ENCODE data around the gene NLRP1. TPM values are rescaled to one million over a fixed set of nuclear protein-coding genes. Genes with fewer than 3 reads are reported as not detected.
A peak's percentile ranks its signal among the peaks of the same experiment; 100 is the strongest.

NLRP1 gene
- total and polyA plus RNA-seq, 10 of the 15 experiments (the other 5 are each of a cell fraction or from before 2014, with no cell fraction given) = 2.8 to 21.8 (median 11.9) TPM

DNA sequence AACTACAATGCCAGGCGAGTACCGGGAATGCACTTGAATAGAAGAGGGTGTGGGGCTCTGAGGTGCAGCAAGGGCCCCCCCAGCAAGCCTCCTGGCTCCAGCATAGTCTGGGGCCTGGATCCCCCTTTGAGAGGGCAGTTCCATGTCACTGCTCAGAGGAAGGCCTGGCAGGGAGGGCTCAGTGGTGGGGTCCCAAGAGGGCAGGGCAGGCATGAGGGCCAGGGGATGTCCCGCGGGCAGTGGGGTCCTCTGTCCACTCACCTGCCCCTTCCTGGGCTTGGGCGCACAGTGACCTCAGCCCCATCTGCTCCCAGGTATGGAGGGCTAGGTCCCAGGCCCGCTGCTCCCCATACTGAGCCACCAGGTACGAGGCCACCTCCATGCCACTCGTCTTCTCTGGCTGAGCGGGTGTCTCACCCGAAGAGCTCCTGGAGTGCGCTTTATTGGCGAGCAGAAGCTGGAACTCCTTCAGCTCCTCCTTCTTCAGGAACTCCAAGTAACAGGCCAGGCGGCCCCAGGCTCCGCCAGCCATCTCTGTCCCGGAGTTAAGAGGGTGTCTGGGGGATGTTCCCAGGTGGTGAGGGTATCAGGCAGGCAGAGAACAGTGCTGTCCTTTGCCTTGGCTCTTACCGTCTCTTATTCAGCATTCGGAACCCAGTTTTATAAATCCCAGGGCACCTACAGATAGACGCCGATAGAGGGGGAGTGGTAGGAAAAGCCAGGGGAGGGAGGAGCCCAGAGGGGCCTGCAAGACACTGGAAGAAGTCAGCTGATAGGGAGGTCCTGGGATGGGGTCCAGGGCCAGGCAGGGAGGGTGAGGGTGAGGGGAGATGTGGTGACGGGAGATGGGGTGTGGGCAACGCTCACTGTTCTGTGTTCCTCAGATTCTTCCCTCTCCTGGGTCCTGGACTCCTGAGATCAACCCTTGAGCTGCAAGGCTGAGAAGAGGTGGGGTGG is 605 bp downstream of the NLRP1 start (continued):
- no peak for TF ChIP-seq RFX5 (IDR thresholded peaks at IDR 0.05; ENCODE audit: low read depth, low read length)
- TF ChIP-seq KAT2A (conservative IDR thresholded peaks at IDR 0.05; ENCODE audit: control insufficient read depth, low read depth, low read length) = no peak
- no peak for TF ChIP-seq EED (IDR thresholded peaks at IDR 0.05; ENCODE audit: low read depth)
- TF ChIP-seq SRF (IDR thresholded peaks at IDR 0.05; ENCODE audit: low read depth in 2 of 2, low read length in 2 of 2) = no peak
- 0 out of 2 replicates have a peak, but pooled peaks have one; percentile 12 for TF ChIP-seq IKZF1 (conservative IDR thresholded peaks at IDR 0.05)
- TF ChIP-seq GATAD2B (conservative IDR thresholded peaks at IDR 0.05; ENCODE audit: low read depth) = 0 out of 2 replicates have a peak, but pooled peaks have one; percentile 9
- TF ChIP-seq, protein P1, sequence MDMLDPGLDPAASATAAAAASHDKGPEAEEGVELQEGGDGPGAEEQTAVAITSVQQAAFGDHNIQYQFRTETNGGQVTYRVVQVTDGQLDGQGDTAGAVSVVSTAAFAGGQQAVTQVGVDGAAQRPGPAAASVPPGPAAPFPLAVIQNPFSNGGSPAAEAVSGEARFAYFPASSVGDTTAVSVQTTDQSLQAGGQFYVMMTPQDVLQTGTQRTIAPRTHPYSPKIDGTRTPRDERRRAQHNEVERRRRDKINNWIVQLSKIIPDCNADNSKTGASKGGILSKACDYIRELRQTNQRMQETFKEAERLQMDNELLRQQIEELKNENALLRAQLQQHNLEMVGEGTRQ (IDR thresholded peaks at IDR 0.05; ENCODE audit: borderline replicate concordance, low read depth, low read length) = no peak
- peak; percentile 58; the same call in 1 of the 2 replicates for TF ChIP-seq CHD1 (IDR thresholded peaks at IDR 0.05; ENCODE audit: low read depth, low read length)
- TF ChIP-seq LARP7 (IDR thresholded peaks at IDR 0.05) = no peak
- no peak for TF ChIP-seq BACH1 (IDR thresholded peaks at IDR 0.05; ENCODE audit: borderline replicate concordance)
